Endothelial cell of umbilical vein (primary cell): Measurements from ENCODE around the gene STK32C. TPM values are rescaled to one million over a fixed set of nuclear protein-coding genes. Genes with fewer than 3 reads are reported as not detected.

ENCODE experiments used
- BruUV-seq: library from RNA; stranded (reverse); fragments of 400-500 nt; replicated peaks from 2 replicates; lab custom pipeline; 2021; lab: Mats Ljungman, UMichigan
- CTCF ChIA-PET: fragments of 300-600, 350-600 bp; sonication (Branson Sonifier 250); formaldehyde crosslinking; loops from one replicate; lab custom pipeline; 2021; ENCODE audit warnings: antibody characterized with exemption, inconsistent platforms; lab: Charles Lee
- POLR2A ChIA-PET: fragments of 300-600, 350-600 bp; sonication (Branson Sonifier 250); formaldehyde crosslinking; loops from one replicate; lab custom pipeline; 2021; ENCODE audit warnings: antibody characterized with exemption, inconsistent platforms; lab: Charles Lee
- DNase-seq: peaks from one replicate; pipeline ENCODE4 v3.0.0-alpha.2; 2011; ENCODE audit warnings: low read depth, low spot score
- FAIRE-seq: peaks from 2 replicates; lab custom pipeline; 2011; peaks lifted over from hg19 to GRCh38; lab: Jason Lieb, UNC
- H2AFZ ChIP-seq: 2 replicates; pipeline ENCODE4 v1.6.0; 2012; ENCODE audit warnings: low read depth, low read length, control low read depth, inconsistent platforms
- H3K27ac ChIP-seq: 2 replicates; pipeline ENCODE4 v1.5.1; 2011; ENCODE audit warnings: low read depth, mild to moderate bottlenecking, control low read depth, low read length, moderate library complexity; ENCODE audit not compliant: insufficient read depth
- H3K27me3 ChIP-seq, 2 experiments: 2 replicates each; pipeline versions ENCODE4 v1.6.0 to v1.6.1; 2011; ENCODE audit warnings: low read length in 2 of 2, mixed read lengths in 1 of 2; ENCODE audit not compliant: control insufficient read depth in 2 of 2, insufficient read depth in 2 of 2
- H3K36me3 ChIP-seq, 2 experiments: 2 replicates in 1 of 2; 3 replicates in 1 of 2; pipeline ENCODE4 v1.5.1; 2011; ENCODE audit warnings: low read length in 2 of 2, mild to moderate bottlenecking in 1 of 2, moderate library complexity in 1 of 2; ENCODE audit not compliant: control insufficient read depth in 2 of 2, insufficient read depth in 2 of 2; ENCODE audit errors: extremely low read depth in 1 of 2
- H3K4me1 ChIP-seq: 3 replicates; pipeline ENCODE4 v1.5.1; 2011; ENCODE audit warnings: mild to moderate bottlenecking, low read length; ENCODE audit not compliant: control insufficient read depth, insufficient read depth; ENCODE audit errors: extremely low read depth
- H3K4me2 ChIP-seq: 2 replicates; pipeline ENCODE4 v1.6.1; 2011; ENCODE audit warnings: low read length, control low read depth, mixed read lengths; ENCODE audit not compliant: insufficient read depth
- H3K4me3 ChIP-seq, 3 experiments: fragments of 200-600 bp in 1 of 3; sonication (generic), shearing (Covaris generic) in 1 of 3; replicated peaks in 1 of 3; 2 replicates each; pipeline ENCODE4 v1.5.1; 2011 to 2016; ENCODE audit warnings: control low read depth in 3 of 3, low read length in 3 of 3, mild to moderate bottlenecking in 2 of 3, inconsistent platforms in 1 of 3, low read depth in 1 of 3, moderate library complexity in 1 of 3; ENCODE audit not compliant: insufficient read depth in 1 of 3
- H3K79me2 ChIP-seq: 2 replicates; pipeline ENCODE4 v1.6.0; 2012; ENCODE audit warnings: low read length, inconsistent platforms; ENCODE audit not compliant: control insufficient read depth, insufficient read depth
- H3K9ac ChIP-seq: replicated peaks from 2 replicates; pipeline ENCODE3; 2011; ENCODE audit warnings: low read length, control low read depth; ENCODE audit not compliant: insufficient read depth; ENCODE audit errors: extremely low read depth
- H3K9me1 ChIP-seq: replicated peaks from 3 replicates; pipeline ENCODE4 v1.6.0; 2011; ENCODE audit warnings: mild to moderate bottlenecking, low read length; ENCODE audit not compliant: control insufficient read depth, insufficient read depth; ENCODE audit errors: extremely low read depth
- H3K9me3 ChIP-seq: replicated peaks from 2 replicates; pipeline ENCODE4 v1.5.1; 2012; ENCODE audit warnings: low read length, inconsistent platforms; ENCODE audit not compliant: control insufficient read depth, insufficient read depth
- H4K20me1 ChIP-seq: replicated peaks from 2 replicates; pipeline ENCODE3; 2011; ENCODE audit warnings: mild to moderate bottlenecking, low read length; ENCODE audit not compliant: control insufficient read depth, insufficient read depth; ENCODE audit errors: extremely low read depth
- CTCF ChIP-seq, 2 donors: IDR thresholded peaks; 1 replicate in 1 of 2; 2 replicates in 1 of 2; pipeline ENCODE4 v1.5.1; 2011; ENCODE audit warnings: low read length in 2 of 2, mild to moderate bottlenecking in 2 of 2, moderate library complexity in 2 of 2, control low read depth in 1 of 2, inconsistent platforms in 1 of 2, low read depth in 1 of 2; ENCODE audit not compliant: insufficient read depth in 1 of 2; ENCODE audit errors: extremely low read depth in 1 of 2
- EZH2 ChIP-seq: IDR thresholded peaks from 2 replicates; pipeline ENCODE4 v1.6.1; 2012; ENCODE audit warnings: borderline replicate concordance, low read depth, mild to moderate bottlenecking, moderate library complexity, low read length, inconsistent platforms; ENCODE audit not compliant: severe bottlenecking
- FOS ChIP-seq: IDR thresholded peaks from 2 replicates; pipeline ENCODE4 v1.6.1; 2011; ENCODE audit warnings: mild to moderate bottlenecking, low read length, moderate library complexity, borderline replicate concordance; ENCODE audit not compliant: insufficient read depth
- GATA2 ChIP-seq: IDR thresholded peaks from 2 replicates; pipeline ENCODE4 v1.7.0; 2011; ENCODE audit warnings: low read depth, mild to moderate bottlenecking, moderate library complexity, mixed read lengths, low read length; ENCODE audit not compliant: insufficient read length, insufficient read depth
- JUN ChIP-seq: IDR thresholded peaks from 2 replicates; pipeline ENCODE4 v1.6.1; 2011; ENCODE audit warnings: borderline replicate concordance, low read depth; ENCODE audit not compliant: insufficient read length, insufficient read depth
- MAX ChIP-seq: IDR thresholded peaks from 2 replicates; pipeline ENCODE4 v1.6.1; 2011; ENCODE audit not compliant: insufficient read depth, insufficient read length
- MYC ChIP-seq: IDR thresholded peaks from one replicate; pipeline ENCODE4 v1.6.1; 2011; ENCODE audit warnings: mild to moderate bottlenecking, low read depth, low read length
- POLR2A ChIP-seq: IDR thresholded peaks from 2 replicates; pipeline ENCODE4 v1.6.1; 2012; ENCODE audit warnings: low read depth, mild to moderate bottlenecking, control low read depth, low read length
- POLR2AphosphoS5 ChIP-seq: IDR thresholded peaks from 2 replicates; pipeline ENCODE4 v1.6.1; 2012; ENCODE audit warnings: low read depth, mild to moderate bottlenecking, control low read depth, low read length, moderate library complexity; ENCODE audit not compliant: insufficient read depth
- dilution Hi-C: fragments of 300-500 bp; cut with MboI; formaldehyde crosslinking; loops from one replicate; pipeline ENCODE4 v1.15.0; 2019; ENCODE audit warnings: low sequenced_read_pairs; ENCODE audit not compliant: extremely low pct_ligation_motif_present
- intact Hi-C: fragments of 100-400 bp; cut with micrococcal nuclease; formaldehyde crosslinking; loops from one replicate; pipeline ENCODE4 v1.10.0; 2022
- polyA plus RNA-seq, 4 experiments: library from polyadenylated mRNA; depleted of rRNA in 3 of 4; stranded (reverse) in 3 of 4; unstranded in 1 of 4; fragments of >200 nt; gene quantifications; 2 replicates each; pipeline versions ENCODE4 v1.2.1 to v1.2.3, GENCODE V29; 2011 to 2012; ENCODE audit warnings: missing spikeins in 1 of 4
- total RNA-seq: library from RNA; stranded (reverse); gene quantifications from 2 replicates; pipeline ENCODE4 v1.2.3, GENCODE V29; 2021

STK32C gene
- total and polyA plus RNA-seq, 2 donors (not counting 3 experiments of a cell fraction or from before 2014, with no cell fraction given), result 5.4 to 14.1 TPM

GRCh38 chr10:132233501-132234085, 74.2 kb downstream of the STK32C start:
- Histone ChIP-seq H3K4me1 (no peaks in the 10 kb centered on the region), H3K9ac (no peak overlapping the region), H3K27ac (no peak overlapping the region), H3K4me2 (no peak overlapping the region), H3K9me3 (no peaks in the 10 kb centered on the region), H3K36me3 (no peaks in the 10 kb centered on the region), H3K27me3 (no peaks in the 10 kb centered on the region), H3K9me1 (no peaks in the 10 kb centered on the region), H3K79me2 (no peaks in the 10 kb centered on the region), H3K4me3 (no peak overlapping the region), H2AFZ (no peak overlapping the region), H4K20me1 (no peaks in the 10 kb centered on the region)
- CTCF ChIA-PET, result no interaction called here
- no TSS peak for BruUV-seq
- POLR2A ChIA-PET, result no interaction called here
- intact Hi-C loops (no loop called here), dilution Hi-C loops (no loop called here)
- no peak for DNase-seq
- no peak for FAIRE-seq
- TF ChIP-seq CTCF (IDR thresholded peaks at IDR 0.05; ENCODE audit: extremely low read depth in 1 of 2, insufficient read depth in 1 of 2, low read depth in 1 of 2, low read length in 2 of 2) (no peak), MYC (no peak), FOS (no peak), MAX (no peak), GATA2 (no peak), JUN (no peak), EZH2 (no peak), POLR2AphosphoS5 (no peak), POLR2A (no peak)
